Pancreas (tissue), 10 donors: ENCODE measurements around the gene CCDC85C. TPM values are rescaled to one million over a fixed set of nuclear protein-coding genes. Genes with fewer than 3 reads are reported as not detected.
A peak's percentile ranks its signal among the peaks of the same experiment; 100 is the strongest.

Experiments used
- ATAC-seq, 4 donors: fragments of 200-7000 bp; cut with Tn5 transposase; one replicate each; pipeline versions ENCODE4 v1.8.0 to v1.9.1; 2020; ENCODE audit warnings: mild to moderate bottlenecking in 4 of 4, moderate library complexity in 4 of 4
- DNase-seq, 6 donors: peaks; one replicate each; pipeline ENCODE4 v3.0.0-alpha.2; 2020
- FAIRE-seq: peaks from 2 replicates; lab custom pipeline; 2012; peaks lifted over from hg19 to GRCh38; lab: Jason Lieb, UNC
- H3K27ac ChIP-seq, 4 donors: fragments of 200-600 bp; sonication (generic); 1 replicate in 3 of 4; 2 replicates in 1 of 4; pipeline versions ENCODE4 v1.5.0 to v1.8.0; 2020
- H3K27me3 ChIP-seq, 4 donors: fragments of 200-600 bp; one replicate each; pipeline ENCODE4 v1.8.0; 2021
- H3K36me3 ChIP-seq, 3 donors: fragments of 200-600 bp; sonication (generic) in 1 of 3; one replicate each; pipeline versions ENCODE4 v1.5.0 to v1.8.0; 2020 to 2021
- H3K4me1 ChIP-seq, 3 donors: fragments of 200-600 bp; one replicate each; pipeline ENCODE4 v1.8.0; 2021
- H3K4me3 ChIP-seq, 4 donors: fragments of 200-600 bp; sonication (generic) in 2 of 4; one replicate each; pipeline versions ENCODE4 v1.5.0 to v1.8.0; 2020 to 2021
- H3K9me3 ChIP-seq, 4 donors: fragments of 200-600 bp; one replicate each; pipeline ENCODE4 v1.8.0; 2021
- WGBS, 2 donors: extraction: QIAGEN DNeasy Blood & Tissue Kit; methylation state at CpG; one replicate each; pipeline ENCODE4 v1.1.7; 2013; 5-methylcytosine and 5-hydroxymethylcytosine counted together
- intact Hi-C, 3 donors: fragments of 100-400 bp; cut with DNase I; formaldehyde crosslinking; loops; one replicate each; pipeline versions ENCODE4 v1.11.1 to v1.14.2; 2022
- polyA plus RNA-seq, 2 donors: library from polyadenylated mRNA; stranded (reverse); fragments of 200-250 nt; gene quantifications; one replicate each; pipeline ENCODE4 v1.2.3, GENCODE V29; 2013
- total RNA-seq, 6 donors: library from RNA; stranded (reverse); fragmentation: NEBNext Ultra II Directional in 4 of 6; extraction: Animal tissue kit (Norgen Biotek cat#: 25700) in 4 of 6; gene quantifications; one replicate each; pipeline versions ENCODE4 v1.2.1 to v1.2.4, GENCODE V29; 2021 to 2023
- TF ChIP-seq, protein P1 (sequence below), 4 donors: fragments of 200-600 bp; sonication (generic) in 3 of 4; IDR thresholded peaks; one replicate each; pipeline versions ENCODE4 v1.5.0 to v1.8.0; 2021; ENCODE audit warnings: antibody characterized with exemption in 4 of 4
- donor health status: healthy with polysubstance abuse.
- donor health status: DM: no; HTN: no; CAD: no; lungs with moderate emphysema.
- donor health status: DM: no; HTN: no; CAD: no.
- donor health status: control.
- donor health status: control.
- donor health status: Bipolar disorder and iron deficiency.
- donor health status: DM: yes; HTN: yes; CAD: no.
- donor health status: DM: no; HTN: no; CAD: no.
- donor health status: DM: no; HTN: no; CAD: no.
- donor health status: DM: yes; HTN: yes; CAD: no.

CCDC85C gene
- total and polyA plus RNA-seq, 8 donors, result 9.5 to 22.2 (median 17.6) TPM

DNA sequence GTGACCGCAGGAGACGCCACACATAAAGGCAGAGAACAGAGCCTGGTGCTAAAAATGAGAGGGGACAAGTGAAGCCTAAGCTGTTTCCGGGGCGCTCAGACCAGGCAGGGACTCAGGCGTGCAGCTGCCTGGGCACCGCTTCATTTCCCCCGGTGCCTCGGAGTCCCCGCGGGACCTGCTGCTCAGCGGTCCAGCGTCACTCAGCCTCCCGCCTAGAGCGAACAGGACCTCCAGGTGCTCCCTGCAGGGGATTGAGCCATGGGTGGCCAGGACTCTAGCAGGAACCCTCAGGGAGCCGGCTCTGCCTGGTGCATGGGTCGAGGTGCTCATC lies 31.0 kb downstream of the CCDC85C start:
- peak overlapping the region in 3 of 4 donors; percentile 41 to 72 (median 44) for H3K27ac ChIP-seq
- H3K4me1 ChIP-seq, result peaks cover 71 to 87% (median 76%) of the 10 kb centered on the region in 3 donors
- H3K27me3 ChIP-seq, result no peaks in the 10 kb centered on the region
- peak in 1 of 6 donors; percentile 65 for DNase-seq
- no peak for FAIRE-seq
- intact Hi-C loops, result no loop called here
- H3K9me3 ChIP-seq, result no peaks in the 10 kb centered on the region
- ATAC-seq, result no peak
- TF ChIP-seq, protein P1, sequence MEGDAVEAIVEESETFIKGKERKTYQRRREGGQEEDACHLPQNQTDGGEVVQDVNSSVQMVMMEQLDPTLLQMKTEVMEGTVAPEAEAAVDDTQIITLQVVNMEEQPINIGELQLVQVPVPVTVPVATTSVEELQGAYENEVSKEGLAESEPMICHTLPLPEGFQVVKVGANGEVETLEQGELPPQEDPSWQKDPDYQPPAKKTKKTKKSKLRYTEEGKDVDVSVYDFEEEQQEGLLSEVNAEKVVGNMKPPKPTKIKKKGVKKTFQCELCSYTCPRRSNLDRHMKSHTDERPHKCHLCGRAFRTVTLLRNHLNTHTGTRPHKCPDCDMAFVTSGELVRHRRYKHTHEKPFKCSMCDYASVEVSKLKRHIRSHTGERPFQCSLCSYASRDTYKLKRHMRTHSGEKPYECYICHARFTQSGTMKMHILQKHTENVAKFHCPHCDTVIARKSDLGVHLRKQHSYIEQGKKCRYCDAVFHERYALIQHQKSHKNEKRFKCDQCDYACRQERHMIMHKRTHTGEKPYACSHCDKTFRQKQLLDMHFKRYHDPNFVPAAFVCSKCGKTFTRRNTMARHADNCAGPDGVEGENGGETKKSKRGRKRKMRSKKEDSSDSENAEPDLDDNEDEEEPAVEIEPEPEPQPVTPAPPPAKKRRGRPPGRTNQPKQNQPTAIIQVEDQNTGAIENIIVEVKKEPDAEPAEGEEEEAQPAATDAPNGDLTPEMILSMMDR (IDR thresholded peaks at IDR 0.05), result no peak
- no peaks in the 10 kb centered on the region for H3K36me3 ChIP-seq
- H3K4me3 ChIP-seq, result no peak overlapping the region
- WGBS, 2 donors, result 66 to 72% methylated on average over 16 of the region's 16 CpGs

DNA sequence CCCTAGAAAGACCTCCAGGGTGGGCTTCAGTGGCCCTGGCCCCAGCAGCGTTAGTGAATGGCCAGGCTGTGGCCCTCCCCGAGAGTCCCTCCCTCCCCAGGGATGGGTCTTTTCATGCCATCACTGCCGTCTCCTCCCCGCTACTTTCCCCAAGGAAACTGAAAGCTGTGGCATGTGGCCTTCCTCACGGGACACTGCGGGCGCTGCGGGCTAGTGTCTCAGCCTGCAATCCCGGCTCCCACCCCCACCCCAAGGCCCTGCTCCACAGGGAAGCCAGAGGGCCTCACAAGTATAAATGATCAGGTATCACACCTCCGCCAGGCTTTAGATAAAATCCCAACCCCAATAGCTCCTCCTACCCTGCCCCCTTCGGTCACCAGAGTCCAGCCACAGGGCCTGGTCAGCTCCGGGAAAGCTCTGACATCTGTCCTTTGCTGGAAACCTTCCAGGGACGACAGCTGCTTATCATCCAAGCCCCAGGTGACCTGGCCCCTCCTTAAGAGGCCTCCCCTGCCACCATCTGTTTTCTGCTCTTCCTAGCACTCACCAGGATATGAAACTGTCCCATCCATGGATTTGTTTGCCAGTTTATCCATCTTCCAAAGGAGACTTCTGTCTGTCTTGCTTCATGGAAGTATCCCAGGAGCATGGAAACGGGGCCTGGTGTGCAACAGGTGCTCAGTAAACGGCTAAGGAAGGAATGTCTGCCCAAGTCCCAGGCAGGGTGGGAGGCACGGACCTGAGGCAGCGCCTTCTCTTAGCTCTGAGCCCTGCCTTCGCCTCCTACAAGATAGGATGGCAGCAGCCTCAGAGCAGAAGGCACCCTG lies 31.6 kb downstream of the CCDC85C start:
- Histone ChIP-seq H3K27ac (peak overlapping the region; percentile 11 to 72 (median 55)), H3K36me3 (no peaks in the 10 kb centered on the region), H3K9me3 (no peaks in the 10 kb centered on the region), H3K4me1 (peaks cover 71 to 87% (median 76%) of the 10 kb centered on the region in 3 donors), H3K27me3 (no peaks in the 10 kb centered on the region), H3K4me3 (no peak overlapping the region)
- FAIRE-seq (no peak), ATAC-seq (peak in 3 of 4 donors; percentile 9 to 11 (median 9)), DNase-seq (peak in 2 of 6 donors; percentile 52 to 63)
- intact Hi-C loops, result no loop called here
- WGBS, 2 donors, result 40 to 48% methylated on average over 18 of the region's 18 CpGs
- TF ChIP-seq, protein P1 (IDR thresholded peaks at IDR 0.05), result no peak

DNA sequence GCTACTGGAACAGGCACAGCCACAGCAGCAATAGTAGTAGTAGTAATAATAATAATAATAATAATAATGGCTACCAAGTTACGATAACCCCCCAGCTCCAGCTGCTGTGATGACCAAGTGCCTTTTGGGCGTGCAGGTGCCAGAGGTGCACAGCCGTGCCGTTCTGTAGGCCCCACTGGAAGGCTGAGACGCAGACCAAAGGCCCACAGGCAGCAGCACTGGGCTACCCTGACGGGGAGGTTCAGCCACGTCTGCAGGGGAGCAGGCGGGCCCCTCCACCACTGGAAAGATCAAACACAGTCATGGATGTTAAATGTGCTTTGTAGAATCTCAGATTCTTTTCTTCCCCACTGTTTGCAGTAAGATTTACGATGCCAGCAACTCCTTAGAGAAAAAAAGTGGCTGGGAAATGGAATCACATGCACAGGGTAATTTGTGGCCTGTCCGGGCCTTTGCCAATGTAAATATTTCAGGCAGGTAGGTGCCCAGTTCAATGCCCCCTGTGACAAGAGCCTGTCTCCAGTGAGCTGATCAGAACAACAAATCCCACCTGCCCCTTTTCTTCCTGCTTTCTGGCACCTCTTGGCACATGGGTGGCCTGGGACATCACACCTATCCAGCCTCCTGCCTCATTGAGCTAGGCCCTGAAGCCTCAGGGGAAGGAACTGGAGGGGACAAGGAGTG lies 32.6 kb downstream of the CCDC85C start:
- WGBS, 2 donors, result 35 to 42% methylated on average over 10 of the region's 10 CpGs
- TF ChIP-seq, protein P1 (IDR thresholded peaks at IDR 0.05), result no peak
- FAIRE-seq (no peak), DNase-seq (peak in 1 of 6 donors; percentile 46), ATAC-seq (peak in 3 of 4 donors; percentile 31 to 57 (median 47))
- Histone ChIP-seq H3K36me3 (no peaks in the 10 kb centered on the region), H3K4me3 (no peak overlapping the region), H3K27me3 (no peaks in the 10 kb centered on the region), H3K4me1 (peaks cover 71 to 78% (median 76%) of the 10 kb centered on the region in 3 donors), H3K27ac (peak overlapping the region; percentile 28 to 72 (median 58)), H3K9me3 (no peaks in the 10 kb centered on the region)
- intact Hi-C loops, result no loop called here

DNA sequence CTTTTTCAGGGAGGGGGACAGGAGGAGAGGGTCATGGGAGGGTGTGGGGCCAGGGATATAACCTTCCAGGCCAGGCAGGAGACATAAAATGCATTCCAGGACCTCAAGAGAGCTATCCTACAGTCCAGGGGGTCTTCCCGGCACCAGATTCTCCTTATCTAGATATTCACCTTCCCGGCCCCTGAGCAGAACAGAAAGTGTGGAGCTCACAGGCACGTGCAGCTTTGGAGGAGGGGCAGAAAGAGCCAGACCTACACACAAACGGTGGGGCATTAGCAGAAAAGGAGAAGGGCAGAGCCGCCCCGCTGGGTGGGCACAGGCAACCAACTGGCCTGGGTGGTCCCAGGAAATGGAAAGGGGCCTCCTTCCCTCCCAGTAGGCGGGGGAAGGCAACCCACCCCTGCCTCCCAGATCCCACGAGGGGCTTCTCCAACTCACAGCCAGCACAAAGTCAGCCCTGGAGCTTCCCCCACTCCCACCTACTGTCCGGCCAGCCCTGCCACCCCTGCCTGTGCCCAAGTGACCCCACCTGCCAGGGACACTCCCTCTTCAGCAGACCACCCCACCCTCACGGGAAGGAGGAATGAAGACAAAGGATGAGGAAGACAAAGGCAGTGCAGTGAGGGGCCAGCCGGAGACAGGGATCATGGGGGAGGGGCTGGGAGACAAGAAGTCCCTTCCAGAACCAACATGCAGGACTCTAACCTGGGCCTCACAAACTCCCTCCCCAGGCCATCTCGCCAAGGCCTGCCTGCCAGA lies 33.3 kb downstream of the CCDC85C start:
- peaks cover 65 to 77% (median 74%) of the 10 kb centered on the region in 3 donors for H3K4me1 ChIP-seq
- no peaks in the 10 kb centered on the region for H3K9me3 ChIP-seq
- DNase-seq (no peak), ATAC-seq (no peak), FAIRE-seq (no peak)
- H3K27ac ChIP-seq, result peak overlapping the region; percentile 28 to 72 (median 58)
- TF ChIP-seq, protein P1 (IDR thresholded peaks at IDR 0.05), result no peak
- intact Hi-C loops, result no loop called here
- no peaks in the 10 kb centered on the region for H3K36me3 ChIP-seq
- no peak overlapping the region for H3K4me3 ChIP-seq
- WGBS, 2 donors, result 69 to 70% methylated on average over 11 to 12 of the region's 12 CpGs
- no peaks in the 10 kb centered on the region for H3K27me3 ChIP-seq
